Activated T-cell treated with anti-CD3 and anti-CD28 coated beads, Interleukin-2, amount 50 U/mL, for 72 hours (primary cell): ENCODE measurements around the gene SGIP1. TPM values are rescaled to one million over a fixed set of nuclear protein-coding genes. Genes with fewer than 3 reads are reported as not detected.

ENCODE experiments used
- ATAC-seq, 2 donors: fragments of 150-1000 bp; cut with Tn5 transposase; replicated peaks in 1 of 2; 2 replicates each; pipeline ENCODE4 v1.10.0; 2021; ENCODE audit warnings: moderate library complexity in 2 of 2, mild to moderate bottlenecking in 1 of 2
- DNase-seq, 2 donors: peaks; one replicate each; pipeline ENCODE4 v3.0.0; 2021 to 2022; ENCODE audit warnings: mixed read lengths in 1 of 2
- H3K27ac Mint-ChIP-seq: one replicate; pipeline ENCODE4 v1.8.0; 2022; ENCODE audit warnings: mild to moderate bottlenecking, moderate library complexity, mixed read lengths
- H3K27me3 Mint-ChIP-seq: one replicate; pipeline ENCODE4 v1.8.0; 2022; ENCODE audit warnings: low read depth, mixed read lengths
- H3K36me3 Mint-ChIP-seq, 2 donors: one replicate each; pipeline ENCODE4 v1.8.0; 2022; ENCODE audit warnings: mixed read lengths in 2 of 2, mild to moderate bottlenecking in 1 of 2; ENCODE audit not compliant: insufficient read depth in 2 of 2
- H3K4me1 Mint-ChIP-seq: one replicate; pipeline ENCODE4 v1.8.0; 2022; ENCODE audit warnings: low read depth, mixed read lengths
- H3K4me3 Mint-ChIP-seq, 2 donors: one replicate each; pipeline ENCODE4 v1.8.0; 2022; ENCODE audit warnings: mild to moderate bottlenecking in 2 of 2, mixed read lengths in 2 of 2, moderate library complexity in 2 of 2
- H3K9me3 Mint-ChIP-seq, 2 donors: one replicate each; pipeline ENCODE4 v1.8.0; 2022; ENCODE audit warnings: mixed read lengths in 2 of 2
- total RNA-seq, 2 donors: library from RNA; stranded (reverse); gene quantifications; one replicate each; pipeline ENCODE4 v1.2.3, GENCODE V29; 2022

The SGIP1 gene
- total RNA-seq, 2 donors from 2014 or later = 0.31 TPM; not detected in 1

DNA sequence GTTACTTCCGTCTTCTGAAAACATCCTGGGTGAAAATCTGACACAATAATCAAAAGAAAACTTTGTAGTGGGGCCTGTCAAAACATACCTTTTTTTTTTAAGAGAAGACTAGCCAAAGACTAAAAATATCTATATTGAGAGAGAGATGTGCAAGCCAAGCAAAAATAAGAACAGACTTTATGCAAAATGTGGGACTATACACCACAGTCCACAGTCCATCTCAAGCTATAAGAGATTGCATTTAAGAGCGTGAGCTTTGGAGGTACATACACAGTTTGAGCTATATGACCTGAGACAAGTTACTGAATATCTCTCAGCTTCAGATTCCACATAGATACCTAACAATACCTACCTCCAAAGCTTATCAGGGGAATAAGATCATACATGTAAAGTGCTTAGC is 153.4 kb downstream of the SGIP1 start:
- ATAC-seq = no peak
- no peak for DNase-seq
- H3K27me3 Mint-ChIP-seq = no peaks in the 10 kb centered on the region
- H3K4me3 Mint-ChIP-seq = no peak overlapping the region
- H3K36me3 Mint-ChIP-seq = no peaks in the 10 kb centered on the region
- no peaks in the 10 kb centered on the region for H3K9me3 Mint-ChIP-seq
- H3K27ac Mint-ChIP-seq = no peak overlapping the region
- H3K4me1 Mint-ChIP-seq = no peaks in the 10 kb centered on the region

DNA sequence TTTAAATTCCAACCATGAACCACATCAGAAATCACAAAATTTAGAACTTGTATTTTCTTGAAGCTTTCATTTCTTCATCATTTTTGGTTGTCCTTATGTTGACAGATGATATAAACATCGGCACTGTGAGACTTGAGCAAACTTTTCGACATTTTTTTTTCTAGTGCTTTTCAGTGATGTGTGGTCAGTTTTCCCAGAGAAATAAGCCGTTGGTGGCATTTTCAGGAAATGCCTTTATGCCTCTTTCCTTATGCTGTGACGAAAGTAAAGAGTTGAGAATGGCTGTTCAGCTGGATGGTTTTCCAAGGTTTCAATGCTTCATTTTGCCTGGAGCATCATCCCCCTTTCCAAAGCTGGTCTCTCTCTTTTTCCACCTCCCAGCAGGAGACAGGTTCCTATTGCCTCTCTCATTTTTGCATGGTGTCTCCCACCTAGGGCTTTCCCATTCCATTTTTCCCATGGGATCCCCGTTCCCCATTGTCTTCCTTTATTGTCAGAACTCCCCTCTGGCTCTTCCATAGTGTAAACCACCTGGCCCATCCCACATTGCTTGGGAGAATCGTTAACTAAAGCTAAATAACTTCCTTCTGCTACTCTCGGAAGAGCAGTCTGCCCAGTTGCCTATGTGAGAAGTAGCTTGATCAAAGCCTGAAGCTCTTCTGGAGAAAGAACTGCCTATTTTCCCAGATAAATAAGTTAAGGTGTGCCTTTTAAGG is 156.9 kb downstream of the SGIP1 start:
- no peaks in the 10 kb centered on the region for H3K27me3 Mint-ChIP-seq
- no peak for ATAC-seq
- H3K9me3 Mint-ChIP-seq = no peaks in the 10 kb centered on the region
- no peak overlapping the region for H3K4me3 Mint-ChIP-seq
- H3K4me1 Mint-ChIP-seq = no peaks in the 10 kb centered on the region
- H3K36me3 Mint-ChIP-seq = no peaks in the 10 kb centered on the region
- H3K27ac Mint-ChIP-seq = no peak overlapping the region
- DNase-seq = no peak

DNA sequence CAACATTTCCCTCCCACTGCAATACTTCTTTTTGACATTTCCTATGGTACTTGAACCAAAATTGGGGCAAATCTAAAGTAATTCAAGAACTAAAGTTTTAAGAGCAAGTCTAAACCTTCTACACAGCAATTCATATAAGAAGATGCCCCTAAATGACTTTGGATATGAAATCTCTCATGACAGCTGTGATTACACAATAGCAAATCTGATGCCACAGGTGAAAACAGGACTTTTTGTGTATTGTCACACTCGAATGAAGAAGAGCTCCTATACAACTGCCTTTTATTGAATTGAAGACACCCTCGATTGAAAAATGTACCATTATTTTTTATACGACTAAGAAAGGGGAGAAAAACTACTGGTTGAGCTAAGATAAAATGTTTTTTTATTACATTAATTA is 158.7 kb downstream of the SGIP1 start:
- Mint-ChIP-seq H3K36me3 (no peaks in the 10 kb centered on the region), H3K9me3 (no peaks in the 10 kb centered on the region), H3K4me3 (no peak overlapping the region), H3K27ac (no peak overlapping the region), H3K27me3 (no peaks in the 10 kb centered on the region), H3K4me1 (no peaks in the 10 kb centered on the region)
- DNase-seq = no peak
- no peak for ATAC-seq

DNA sequence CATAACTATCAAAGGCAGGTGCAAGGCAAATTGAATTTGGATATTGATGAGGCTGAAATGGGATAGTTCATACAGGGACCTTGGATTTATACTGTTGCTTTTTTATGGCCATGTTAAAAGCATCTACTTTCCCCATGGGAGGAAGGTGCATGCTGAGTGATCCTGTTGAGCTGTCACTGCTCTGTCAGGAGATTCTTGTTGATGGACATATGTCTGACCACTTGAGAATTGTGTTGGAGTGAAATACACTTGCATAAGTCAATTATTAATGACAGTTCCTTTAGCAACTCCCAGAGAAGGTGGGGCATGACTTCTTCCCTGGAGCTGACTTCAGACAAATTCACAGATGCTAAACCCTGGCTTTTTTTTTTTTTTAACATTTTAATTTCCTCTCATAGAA is 159.9 kb downstream of the SGIP1 start:
- no peak for ATAC-seq
- Mint-ChIP-seq H3K36me3 (no peaks in the 10 kb centered on the region), H3K4me3 (no peak overlapping the region), H3K4me1 (no peaks in the 10 kb centered on the region), H3K27me3 (no peaks in the 10 kb centered on the region), H3K27ac (no peak overlapping the region), H3K9me3 (no peaks in the 10 kb centered on the region)
- DNase-seq = no peak

DNA sequence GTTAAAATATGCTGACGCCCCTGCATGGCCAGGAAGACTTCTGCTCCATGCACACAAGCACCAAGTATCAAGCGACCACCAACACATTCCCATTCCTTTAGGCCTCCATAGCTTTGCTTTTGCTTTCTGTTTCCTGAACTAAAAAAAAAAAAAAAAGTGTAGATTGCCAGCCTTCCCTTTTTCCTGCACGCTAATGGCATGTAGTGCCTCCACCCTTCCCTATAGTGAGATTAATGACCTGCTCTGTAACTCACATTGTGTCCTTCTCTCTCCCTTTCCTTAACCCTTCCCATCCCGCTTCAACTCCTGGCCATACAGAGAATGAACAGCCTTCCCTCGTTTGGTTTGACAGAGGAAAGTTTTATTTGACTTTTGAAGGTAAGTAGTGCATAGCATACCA is 161.2 kb downstream of the SGIP1 start:
- no peak overlapping the region for H3K4me3 Mint-ChIP-seq
- H3K36me3 Mint-ChIP-seq = no peaks in the 10 kb centered on the region
- no peaks in the 10 kb centered on the region for H3K4me1 Mint-ChIP-seq
- no peak overlapping the region for H3K27ac Mint-ChIP-seq
- H3K27me3 Mint-ChIP-seq = no peaks in the 10 kb centered on the region
- no peaks in the 10 kb centered on the region for H3K9me3 Mint-ChIP-seq
- DNase-seq (no peak), ATAC-seq (no peak)

DNA sequence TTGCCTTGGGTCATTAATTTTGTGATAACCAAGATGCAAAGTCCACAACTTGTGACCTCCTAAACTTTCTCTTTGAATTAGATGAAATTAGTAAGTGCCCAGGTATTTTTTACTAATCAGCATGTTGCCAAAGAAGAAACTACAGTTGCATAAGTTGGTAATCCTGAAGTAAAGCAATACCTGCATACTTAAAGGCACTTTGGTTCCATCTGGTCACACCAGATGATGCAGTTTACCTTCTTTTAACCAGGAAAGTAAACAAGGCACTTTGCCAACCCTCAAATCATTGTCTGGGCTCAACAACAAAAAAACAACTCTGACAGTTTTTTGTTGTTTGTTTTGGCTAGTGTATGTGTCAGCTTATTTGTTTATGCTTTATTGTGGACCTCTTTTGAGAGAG is 162.8 kb downstream of the SGIP1 start:
- Mint-ChIP-seq H3K9me3 (no peaks in the 10 kb centered on the region), H3K27me3 (no peaks in the 10 kb centered on the region), H3K4me1 (no peaks in the 10 kb centered on the region), H3K27ac (no peak overlapping the region), H3K4me3 (no peak overlapping the region), H3K36me3 (no peaks in the 10 kb centered on the region)
- ATAC-seq (no peak), DNase-seq (no peak)

DNA sequence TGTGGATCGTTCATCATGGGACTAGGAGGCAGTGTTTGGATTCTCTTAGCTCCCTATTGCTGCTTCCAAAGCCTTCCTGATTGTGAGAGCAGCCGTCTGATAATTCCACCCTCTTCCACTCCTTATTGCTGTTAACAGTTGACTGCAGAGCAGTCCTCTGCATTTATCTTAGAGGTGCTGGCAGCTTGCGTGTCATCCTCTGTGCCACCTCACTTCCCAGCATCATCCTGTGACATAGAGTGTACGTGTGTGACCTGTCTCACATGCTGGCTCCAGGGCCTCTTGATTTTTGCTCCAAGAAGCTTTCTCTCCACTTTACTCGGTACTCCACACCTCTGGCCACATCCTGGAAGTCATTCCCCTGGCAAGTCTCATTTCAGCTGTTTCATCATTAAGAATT is 165.3 kb downstream of the SGIP1 start:
- Mint-ChIP-seq H3K4me3 (no peak overlapping the region), H3K36me3 (no peaks in the 10 kb centered on the region), H3K9me3 (no peaks in the 10 kb centered on the region), H3K4me1 (no peaks in the 10 kb centered on the region), H3K27ac (no peak overlapping the region), H3K27me3 (no peaks in the 10 kb centered on the region)
- ATAC-seq = no peak
- DNase-seq = no peak

DNA sequence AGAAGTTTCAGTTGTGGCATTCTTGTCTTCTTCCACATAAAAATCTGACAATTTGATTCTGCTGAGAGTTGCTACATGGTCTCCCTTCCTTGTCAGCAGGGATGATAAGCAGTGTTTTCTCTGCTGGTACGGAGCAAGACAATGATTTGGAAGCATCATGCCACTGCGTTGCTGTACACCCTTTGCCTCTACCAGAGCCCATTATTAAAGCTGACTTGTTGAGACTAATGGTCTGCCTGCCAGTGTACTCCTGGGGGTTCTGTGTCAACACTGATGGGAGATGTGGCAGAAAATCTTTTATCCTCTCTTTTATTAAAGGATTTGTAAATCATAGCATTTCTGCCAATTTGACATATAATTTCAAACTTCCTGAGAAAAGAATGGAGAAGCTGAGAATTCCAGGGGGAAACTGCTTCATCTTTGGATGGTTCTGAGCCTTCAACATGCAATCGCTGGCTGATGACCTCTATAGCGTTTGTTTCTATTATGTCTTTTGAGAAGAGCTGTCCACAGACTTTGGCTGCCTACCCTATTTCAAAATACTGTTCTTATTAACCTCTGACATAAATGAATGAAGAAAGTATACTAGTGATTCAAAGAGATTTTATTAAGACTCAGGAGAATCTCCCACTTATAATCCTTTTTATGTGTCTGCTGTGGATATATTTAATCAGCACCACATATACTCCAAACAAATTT is 170.4 kb downstream of the SGIP1 start:
- no peaks in the 10 kb centered on the region for H3K4me1 Mint-ChIP-seq
- H3K9me3 Mint-ChIP-seq = no peaks in the 10 kb centered on the region

DNA sequence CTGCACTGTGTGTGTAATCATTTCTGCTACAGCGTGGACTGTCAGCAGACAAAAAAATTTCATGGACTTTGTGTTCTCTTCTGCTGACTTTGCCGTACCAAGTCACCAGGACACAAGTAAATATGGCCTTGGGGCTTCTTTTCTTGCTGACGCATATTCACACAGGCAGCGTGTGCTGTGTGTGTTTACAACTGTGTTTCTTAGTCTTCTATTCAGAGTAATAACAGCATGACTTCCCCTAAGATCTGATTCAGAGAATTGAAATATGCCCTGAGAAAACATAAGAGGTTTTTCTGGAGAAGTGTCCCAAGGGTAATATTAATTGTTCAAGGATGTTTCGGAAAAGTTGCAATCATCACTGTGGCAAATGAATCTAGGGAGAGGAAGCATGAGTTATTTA is 171.2 kb downstream of the SGIP1 start:
- DNase-seq = no peak
- Mint-ChIP-seq H3K4me3 (no peak overlapping the region), H3K36me3 (no peaks in the 10 kb centered on the region), H3K27ac (no peak overlapping the region), H3K9me3 (no peaks in the 10 kb centered on the region), H3K27me3 (no peaks in the 10 kb centered on the region), H3K4me1 (no peaks in the 10 kb centered on the region)
- no peak for ATAC-seq

More for the DNA sequence above, 170.4 kb downstream of the SGIP1 start:
- no peaks in the 10 kb centered on the region for H3K36me3 Mint-ChIP-seq
- ATAC-seq (no peak), DNase-seq (no peak)
- no peak overlapping the region for H3K4me3 Mint-ChIP-seq
- no peak overlapping the region for H3K27ac Mint-ChIP-seq
- H3K27me3 Mint-ChIP-seq = no peaks in the 10 kb centered on the region

DNA sequence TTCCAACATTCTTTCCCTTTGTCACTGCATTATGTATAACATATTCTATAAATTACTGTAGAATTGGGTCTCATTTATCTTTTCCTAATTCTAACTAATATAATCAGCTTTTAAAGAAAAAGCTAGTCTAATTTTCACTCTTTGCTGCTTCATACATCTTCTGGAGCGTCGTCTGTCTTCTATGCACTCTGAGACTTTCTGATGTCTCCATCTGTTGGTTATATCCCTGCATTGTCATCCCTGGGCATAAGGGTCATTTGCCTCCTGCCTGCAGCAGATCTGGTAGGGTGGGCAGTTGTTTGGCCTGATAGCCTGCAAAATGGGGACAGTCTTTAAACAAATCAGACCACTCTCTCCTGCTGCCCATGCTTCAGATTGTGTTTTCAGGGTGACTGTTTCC is 177.5 kb downstream of the SGIP1 start:
- DNase-seq = no peak
- Mint-ChIP-seq H3K9me3 (no peaks in the 10 kb centered on the region), H3K27ac (no peak overlapping the region), H3K4me3 (no peak overlapping the region), H3K36me3 (no peaks in the 10 kb centered on the region), H3K27me3 (peaks cover 16% of the 10 kb centered on the region), H3K4me1 (no peaks in the 10 kb centered on the region)
- no peak for ATAC-seq

DNA sequence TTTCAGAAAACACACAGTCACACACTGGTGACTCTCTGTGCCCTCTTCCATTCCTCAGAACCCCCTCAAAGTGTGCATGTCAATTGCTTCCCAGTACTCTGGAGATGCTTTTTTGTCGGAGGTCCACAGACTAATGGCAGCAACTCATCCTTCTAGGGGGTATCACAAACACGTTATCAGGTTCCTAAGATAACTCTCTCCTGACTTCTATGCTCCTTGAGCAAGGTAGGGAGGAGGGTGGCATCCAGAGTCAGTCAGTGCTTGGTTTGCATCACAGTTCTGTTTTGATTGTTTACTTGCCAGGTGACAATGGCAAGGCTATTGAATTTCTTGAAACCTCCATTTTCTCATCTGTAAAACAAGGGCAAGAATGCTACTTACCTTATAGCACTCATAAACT is 178.9 kb downstream of the SGIP1 start:
- no peak for DNase-seq
- Mint-ChIP-seq H3K36me3 (no peaks in the 10 kb centered on the region), H3K4me1 (no peaks in the 10 kb centered on the region), H3K27ac (no peak overlapping the region), H3K9me3 (no peaks in the 10 kb centered on the region), H3K27me3 (peaks cover 16% of the 10 kb centered on the region), H3K4me3 (no peak overlapping the region)
- no peak for ATAC-seq

DNA sequence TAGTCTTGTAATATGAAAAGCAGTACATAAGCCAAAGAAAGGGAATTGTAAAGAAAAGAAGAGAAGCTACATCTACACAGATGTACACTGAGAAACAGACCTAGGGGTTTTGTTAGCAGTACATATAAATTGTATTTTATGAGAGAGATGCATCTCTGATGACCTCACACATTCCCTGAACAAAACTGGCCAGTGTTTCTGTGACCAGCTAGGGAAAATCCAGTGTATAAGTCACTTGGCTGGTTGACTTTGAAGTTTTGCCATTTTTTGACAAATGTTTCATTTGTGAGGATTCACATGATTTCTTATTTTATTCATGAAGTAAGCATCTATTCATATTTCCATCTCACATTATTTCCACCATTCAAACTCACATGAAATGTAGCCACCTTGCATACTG is 190.0 kb downstream of the SGIP1 start:
- H3K27me3 Mint-ChIP-seq = peaks cover 22% of the 10 kb centered on the region
- peaks cover 18% of the 10 kb centered on the region for H3K4me1 Mint-ChIP-seq
- H3K4me3 Mint-ChIP-seq = no peak overlapping the region
- no peak for ATAC-seq
- no peak overlapping the region for H3K27ac Mint-ChIP-seq
- peaks cover 0 to 2% of the 10 kb centered on the region in 2 donors for H3K9me3 Mint-ChIP-seq
- DNase-seq = no peak
- H3K36me3 Mint-ChIP-seq = no peaks in the 10 kb centered on the region

DNA sequence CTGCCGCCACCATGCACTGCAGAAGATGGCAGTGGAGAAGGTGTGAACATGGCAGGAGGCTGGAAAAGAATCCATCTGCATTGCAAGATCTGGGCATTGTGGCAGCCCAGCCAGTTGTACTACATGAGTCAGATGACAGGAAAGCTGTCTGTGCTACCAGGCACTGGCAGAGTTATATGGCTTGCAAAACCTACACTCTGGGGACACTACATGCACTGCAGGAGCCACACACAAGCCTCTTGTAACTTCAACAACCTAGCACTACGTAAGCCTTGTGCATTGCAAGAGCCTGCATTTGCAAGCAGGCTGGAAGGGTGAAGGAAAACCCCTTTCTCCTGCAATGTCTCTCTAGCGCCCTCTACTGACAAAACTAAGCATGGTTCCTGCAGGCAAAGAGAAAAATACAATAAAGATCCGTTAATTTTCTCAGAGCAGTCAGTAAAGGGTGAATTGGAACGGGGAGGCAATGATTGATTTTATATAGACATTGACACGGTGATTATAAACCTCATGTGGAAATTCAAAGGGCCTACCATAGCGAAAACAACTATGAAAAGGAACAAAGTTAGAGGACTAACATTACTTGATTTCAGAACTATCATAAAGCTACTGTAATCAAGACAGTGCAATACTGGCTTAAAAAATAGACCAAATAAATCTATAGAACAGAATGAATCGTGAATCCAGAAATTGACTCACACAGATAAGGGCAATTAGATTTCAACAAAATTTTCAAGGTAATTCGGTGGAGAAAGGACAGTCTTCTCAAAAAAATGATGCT is 192.1 kb downstream of the SGIP1 start:
- Mint-ChIP-seq H3K9me3 (peaks cover 0 to 2% of the 10 kb centered on the region in 2 donors), H3K27ac (no peak overlapping the region), H3K27me3 (peaks cover 22% of the 10 kb centered on the region), H3K4me1 (peaks cover 34% of the 10 kb centered on the region), H3K4me3 (no peak overlapping the region), H3K36me3 (no peaks in the 10 kb centered on the region)
- DNase-seq (peak; percentile 60 to 72), ATAC-seq (peak; percentile 66 to 72)
